HG03159 (cell line): ENCODE results near the gene NR1H2.

Experiments
- ATAC-seq: cut with Tn5 transposase; IDR thresholded peaks from one replicate; pipeline ENCODE4 v1.9.1; 2021; ENCODE audit warnings: mild to moderate bottlenecking, moderate library complexity; ENCODE audit not compliant: unreplicated experiment

Gene NR1H2

DNA sequence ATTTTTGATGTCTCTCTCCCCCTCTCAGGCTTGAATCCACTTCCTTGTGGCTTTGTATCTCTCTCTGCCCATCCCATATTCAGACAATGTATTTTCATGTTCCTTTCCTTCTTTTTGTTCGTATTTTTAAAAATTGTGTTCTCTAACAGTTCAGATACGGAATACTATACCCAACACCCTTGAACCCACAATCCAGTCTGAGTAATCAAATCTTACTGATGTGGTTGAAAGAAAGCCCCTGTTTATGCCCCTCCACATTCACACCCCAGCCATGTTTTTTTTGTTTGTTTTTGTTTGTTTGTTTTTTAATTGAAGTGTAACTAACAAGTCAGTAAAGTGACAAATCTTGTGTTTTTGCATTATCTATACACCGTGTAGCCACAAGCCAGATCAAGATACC is 43.9 kb downstream of the NR1H2 start:
- no peak for ATAC-seq

DNA sequence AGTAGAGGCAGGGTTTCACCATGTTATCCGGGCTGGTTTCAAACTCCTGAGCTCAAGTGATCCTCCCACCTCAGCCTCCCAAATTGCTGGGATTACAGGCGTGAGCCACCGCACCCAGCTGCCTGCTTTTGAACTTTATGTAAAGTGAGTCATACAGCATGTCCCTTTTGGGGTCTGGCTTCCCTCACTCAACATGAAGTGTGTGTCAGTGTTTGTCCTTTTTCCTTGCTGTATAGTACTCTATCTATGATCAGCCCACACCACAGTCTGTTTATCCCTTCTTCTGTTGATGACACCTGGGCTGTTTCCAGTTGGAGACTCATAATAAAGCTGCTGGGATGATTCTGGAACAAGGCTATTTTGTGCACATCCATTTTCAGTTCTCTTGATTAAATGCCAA is 44.6 kb downstream of the NR1H2 start:
- no peak for ATAC-seq

- ATAC-seq: no peak
Measured at GRCh38 chr19:50422397-50423278, 46.4 kb downstream of the NR1H2 start.

- ATAC-seq: no peak
Measured at GRCh38 chr19:50423279-50424113, 47.2 kb downstream of the NR1H2 start.

DNA sequence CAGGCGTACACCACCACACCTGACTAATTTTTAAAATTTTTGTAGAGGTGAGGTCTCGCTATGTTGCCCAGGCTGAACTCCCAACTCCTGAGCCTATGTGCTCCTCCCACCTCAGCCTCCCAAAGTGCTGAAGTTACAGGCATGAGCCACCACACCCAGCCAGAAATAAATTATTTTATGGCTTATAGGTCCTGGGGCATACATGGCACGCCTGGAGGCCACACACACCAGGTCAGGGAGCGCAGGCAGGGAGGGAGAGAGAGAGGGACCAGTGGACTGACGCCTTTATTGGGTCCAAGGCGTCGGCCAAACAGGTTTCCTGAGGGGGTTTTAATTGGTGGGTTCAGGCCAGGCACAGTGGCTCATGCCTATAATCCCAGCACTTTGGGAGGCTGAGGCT is 49.3 kb downstream of the NR1H2 start:
- no peak for ATAC-seq

DNA sequence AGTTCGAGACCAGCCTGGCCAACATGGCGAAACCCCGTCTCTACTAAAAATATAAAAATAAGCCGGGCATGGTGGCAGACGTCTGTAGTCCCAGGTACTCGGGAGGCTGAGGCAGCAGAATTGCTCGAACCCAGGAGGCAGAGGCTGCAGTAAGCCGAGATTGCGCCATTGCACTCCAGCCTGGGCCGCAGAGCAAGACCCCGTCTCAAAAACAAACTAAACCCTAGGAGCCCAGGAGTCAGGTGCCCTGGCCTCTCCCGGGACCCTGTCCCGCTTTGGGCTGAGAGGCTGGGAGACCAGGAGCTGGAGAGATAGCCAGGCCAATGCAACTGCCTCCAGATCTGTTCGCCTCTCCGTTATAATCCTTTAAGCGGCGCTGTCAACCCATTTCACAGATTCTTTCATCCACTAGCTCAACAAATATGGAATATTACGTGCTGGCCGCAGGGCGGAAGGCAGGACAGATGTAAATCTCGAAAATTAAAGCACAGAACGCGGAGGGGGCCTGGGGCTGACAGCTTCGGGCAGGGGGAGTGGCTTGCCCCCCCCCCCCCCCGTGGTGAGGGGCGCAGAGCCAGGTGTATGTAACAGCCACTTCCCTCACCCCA is 51.2 kb downstream of the NR1H2 start:
- no peak for ATAC-seq

- ATAC-seq: no peak
Measured at GRCh38 chr19:50427997-50428425, 51.8 kb downstream of the NR1H2 start.

DNA sequence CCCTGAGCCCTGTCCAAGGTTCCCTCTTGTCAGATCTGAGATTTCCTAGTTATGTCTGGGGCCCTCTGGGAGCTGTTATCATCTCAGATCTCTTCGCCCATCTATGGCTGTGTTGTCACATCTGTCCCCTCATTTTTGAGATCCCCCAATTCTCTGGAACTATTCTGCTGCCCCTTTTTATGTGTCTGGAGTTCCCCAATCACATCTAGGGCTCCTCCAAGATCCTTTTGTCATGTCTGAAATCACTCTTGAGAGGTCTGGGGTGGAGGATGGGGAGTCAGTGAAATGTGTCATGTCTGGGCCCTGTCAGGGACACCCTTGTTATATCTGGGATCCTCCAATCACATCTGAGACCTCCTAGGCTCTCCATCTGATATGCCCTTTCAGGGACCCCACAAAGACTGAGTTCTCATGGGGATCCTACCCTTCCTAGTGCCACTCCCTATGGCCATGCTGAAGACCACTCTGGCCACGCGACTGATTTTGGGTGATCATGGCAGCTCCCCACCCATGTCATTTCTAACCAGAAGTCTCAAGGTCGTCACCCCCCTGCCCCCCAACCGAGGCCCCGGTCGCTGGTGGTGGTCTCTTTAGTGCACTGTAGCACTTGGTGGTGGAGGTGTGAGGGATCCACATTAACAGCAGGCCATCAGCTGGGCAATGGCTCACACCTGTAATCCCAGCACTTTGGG is 52.7 kb downstream of the NR1H2 start:
- ATAC-seq: no peak

DNA sequence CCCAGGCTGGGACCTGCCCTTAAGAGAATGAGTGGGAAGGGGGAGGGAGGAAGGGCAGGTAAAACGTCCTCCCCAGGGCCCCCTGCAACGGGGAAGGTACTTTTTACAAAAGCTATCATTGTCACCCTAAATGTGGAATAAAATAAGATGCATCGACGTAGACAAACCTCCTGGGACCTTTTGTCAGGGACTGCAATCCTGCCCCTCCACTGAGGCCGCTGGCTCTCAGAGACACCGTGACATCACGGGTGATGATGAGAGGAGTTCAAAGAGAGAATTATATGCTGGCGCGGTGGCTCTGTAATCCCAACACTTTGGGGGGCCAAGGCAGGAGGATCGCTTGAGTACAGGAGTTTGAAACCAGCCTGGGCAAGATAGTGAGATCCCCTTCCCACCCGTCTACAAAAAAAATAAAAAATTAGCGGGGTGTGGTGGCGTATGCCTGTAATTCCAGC is 54.7 kb downstream of the NR1H2 start:
- peak; percentile 11 for ATAC-seq

DNA sequence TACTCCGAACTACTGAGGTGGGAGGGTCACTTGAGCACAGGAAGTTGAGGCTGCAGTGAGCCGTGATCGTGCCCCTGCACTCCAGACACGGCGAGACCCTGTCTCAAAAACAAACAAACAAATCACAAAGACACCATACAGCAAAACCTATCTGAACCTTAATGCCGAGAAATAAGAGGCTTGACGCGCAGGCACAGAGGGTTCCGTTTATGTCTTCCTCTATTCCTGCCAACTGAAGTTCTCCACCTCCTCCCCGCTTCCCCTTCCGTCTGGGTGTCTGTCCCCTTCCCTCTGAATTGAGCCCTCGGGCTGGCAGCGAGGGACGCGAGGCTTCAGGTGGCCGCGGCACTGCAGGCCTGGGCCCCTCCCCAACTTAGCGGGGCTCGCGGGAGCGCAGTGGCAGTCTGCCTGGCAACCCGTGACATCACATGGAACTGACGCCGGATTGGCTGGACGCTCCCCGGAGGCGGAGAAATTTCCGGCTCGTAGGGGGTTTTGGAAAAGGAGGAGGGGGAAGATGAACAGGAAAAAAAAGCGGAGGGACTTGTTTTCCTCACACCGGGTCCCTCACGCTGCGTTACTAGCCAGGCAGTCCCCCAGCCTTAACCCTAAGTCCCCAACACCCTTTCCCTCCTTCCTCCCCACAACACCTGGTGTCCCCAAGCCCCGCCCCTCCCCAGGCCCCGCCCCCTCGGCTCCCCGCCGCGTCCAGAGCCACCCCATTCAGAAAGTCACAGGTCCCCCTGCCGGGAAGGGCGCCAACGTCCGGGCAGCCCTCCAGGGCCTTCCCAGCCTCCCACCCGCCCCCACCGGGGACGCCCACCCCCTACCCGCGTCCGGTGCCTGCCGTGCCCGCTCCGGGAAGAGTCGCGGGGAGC is 55.3 kb downstream of the NR1H2 start:
- ATAC-seq: peak; percentile 69

GRCh38 chr19:50432221-50433028 is 56.2 kb downstream of the NR1H2 start, which contains the start of gene MYBPC2:
Gene MYBPC2 (plus strand): TSS chr19:50432892. CDS start chr19:50432954, 62 bp downstream.
- ATAC-seq: no peak
